Measurements from ENCODE around the gene ADAMTS6. TPM values are rescaled to one million over a fixed set of nuclear protein-coding genes. Genes with fewer than 3 reads are reported as not detected.

The ADAMTS6 gene
- total RNA-seq, 1 donor = 95.9 TPM

GRCh38 chr5:65262096-65262495, 219.6 kb downstream of the ADAMTS6 start:
- DNase-seq (ENCODE audit: low read depth) = no peak
- TF ChIP-seq, protein P1, sequence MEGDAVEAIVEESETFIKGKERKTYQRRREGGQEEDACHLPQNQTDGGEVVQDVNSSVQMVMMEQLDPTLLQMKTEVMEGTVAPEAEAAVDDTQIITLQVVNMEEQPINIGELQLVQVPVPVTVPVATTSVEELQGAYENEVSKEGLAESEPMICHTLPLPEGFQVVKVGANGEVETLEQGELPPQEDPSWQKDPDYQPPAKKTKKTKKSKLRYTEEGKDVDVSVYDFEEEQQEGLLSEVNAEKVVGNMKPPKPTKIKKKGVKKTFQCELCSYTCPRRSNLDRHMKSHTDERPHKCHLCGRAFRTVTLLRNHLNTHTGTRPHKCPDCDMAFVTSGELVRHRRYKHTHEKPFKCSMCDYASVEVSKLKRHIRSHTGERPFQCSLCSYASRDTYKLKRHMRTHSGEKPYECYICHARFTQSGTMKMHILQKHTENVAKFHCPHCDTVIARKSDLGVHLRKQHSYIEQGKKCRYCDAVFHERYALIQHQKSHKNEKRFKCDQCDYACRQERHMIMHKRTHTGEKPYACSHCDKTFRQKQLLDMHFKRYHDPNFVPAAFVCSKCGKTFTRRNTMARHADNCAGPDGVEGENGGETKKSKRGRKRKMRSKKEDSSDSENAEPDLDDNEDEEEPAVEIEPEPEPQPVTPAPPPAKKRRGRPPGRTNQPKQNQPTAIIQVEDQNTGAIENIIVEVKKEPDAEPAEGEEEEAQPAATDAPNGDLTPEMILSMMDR (IDR thresholded peaks at IDR 0.05; ENCODE audit: insufficient read depth, low read depth, low read length) = no peak
- no peak overlapping the region for H3K4me3 ChIP-seq (ENCODE audit: low read depth, low read length)

GRCh38 chr5:65261499-65261898, 220.2 kb downstream of the ADAMTS6 start:
- DNase-seq (ENCODE audit: low read depth) = no peak
- TF ChIP-seq, protein P1 (IDR thresholded peaks at IDR 0.05; ENCODE audit: insufficient read depth, low read depth, low read length) = no peak
- H3K4me3 ChIP-seq (ENCODE audit: low read depth, low read length) = no peak overlapping the region

GRCh38 chr5:65255294-65255693, 226.4 kb downstream of the ADAMTS6 start:
- peak; percentile 49 for DNase-seq (ENCODE audit: low read depth)
- no peak overlapping the region for H3K4me3 ChIP-seq (ENCODE audit: low read depth, low read length)
- TF ChIP-seq, protein P1 (IDR thresholded peaks at IDR 0.05; ENCODE audit: insufficient read depth, low read depth, low read length) = no peak

DNA sequence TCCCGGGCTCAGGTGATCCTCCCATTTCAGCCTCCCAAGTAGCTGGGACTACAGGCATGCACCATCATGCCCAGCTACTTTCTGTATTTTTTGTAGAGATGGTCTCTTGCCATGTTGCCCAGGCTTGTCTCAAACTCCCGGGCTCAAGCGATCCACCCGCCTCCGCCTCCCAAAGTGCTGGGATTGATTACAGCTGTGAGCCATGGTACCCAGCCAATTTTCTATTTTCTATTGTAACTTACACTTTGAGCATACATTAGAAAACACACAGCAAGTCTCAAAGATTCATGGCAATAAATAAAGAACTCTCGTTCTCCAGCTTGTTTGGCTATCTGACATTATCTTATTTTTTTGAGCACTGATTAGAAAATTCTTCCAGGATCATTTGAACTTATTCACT, 228.7 kb downstream of the ADAMTS6 start:
- no peak for DNase-seq (ENCODE audit: low read depth)
- no peak overlapping the region for H3K4me3 ChIP-seq (ENCODE audit: low read depth, low read length)
- TF ChIP-seq, protein P1 (IDR thresholded peaks at IDR 0.05; ENCODE audit: insufficient read depth, low read depth, low read length) = no peak

- TF ChIP-seq, protein P1 (IDR thresholded peaks at IDR 0.05; ENCODE audit: insufficient read depth, low read depth, low read length) = no peak
- no peak for DNase-seq (ENCODE audit: low read depth)
- H3K4me3 ChIP-seq (ENCODE audit: low read depth, low read length) = no peak overlapping the region
Observed at GRCh38 chr5:65248896-65249295, 232.8 kb downstream of the ADAMTS6 start.

DNA sequence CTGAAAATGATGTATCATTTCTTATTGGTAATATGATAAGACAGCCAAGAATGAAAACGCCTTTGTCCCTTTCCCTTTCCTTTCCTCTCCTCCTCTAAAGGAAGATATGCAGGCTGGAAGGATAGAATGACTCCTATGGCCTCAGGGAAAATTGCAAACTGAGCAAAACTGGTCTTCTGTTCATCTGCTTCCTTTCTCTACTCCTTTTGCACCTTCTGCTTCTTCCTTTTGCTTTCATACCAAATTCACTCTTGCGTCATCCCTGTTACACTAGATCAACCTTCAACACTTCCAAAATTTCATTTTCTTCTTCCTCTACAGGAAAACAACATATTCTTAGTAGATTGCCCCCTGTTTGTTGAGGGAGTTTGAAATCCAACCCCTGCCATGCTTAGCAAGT, 234.1 kb downstream of the ADAMTS6 start:
- TF ChIP-seq, protein P1 (IDR thresholded peaks at IDR 0.05; ENCODE audit: insufficient read depth, low read depth, low read length) = no peak
- no peak overlapping the region for H3K4me3 ChIP-seq (ENCODE audit: low read depth, low read length)
- DNase-seq (ENCODE audit: low read depth) = no peak

GRCh38 chr5:65246741-65247140, 235.0 kb downstream of the ADAMTS6 start:
- TF ChIP-seq, protein P1 (IDR thresholded peaks at IDR 0.05; ENCODE audit: insufficient read depth, low read depth, low read length) = no peak
- H3K4me3 ChIP-seq (ENCODE audit: low read depth, low read length) = no peak overlapping the region
- no peak for DNase-seq (ENCODE audit: low read depth)

Measured in fibroblast of villous mesenchyme (primary cell).